Osteoblast (primary cell): ENCODE results near the gene ING2. TPM values are rescaled to one million over a fixed set of nuclear protein-coding genes. Genes with fewer than 3 reads are reported as not detected.
"Not testable (repeated sequence)": the region's sequence is repeated elsewhere in the genome, so short reads cannot be mapped to it uniquely, and the experiment has no call there.

Experiments used
- DNase-seq: peaks from one replicate; pipeline ENCODE4 v3.0.0; 2011; ENCODE audit warnings: low spot score, mixed read lengths; ENCODE audit not compliant: insufficient read length; ENCODE audit errors: missing footprints
- H2AFZ ChIP-seq: 2 replicates; pipeline ENCODE4 v1.6.0; 2011; ENCODE audit warnings: mild to moderate bottlenecking, low read length
- H3K27ac ChIP-seq: 2 replicates; pipeline ENCODE4 v1.5.1; 2011; ENCODE audit warnings: mild to moderate bottlenecking, low read depth, low read length, moderate library complexity
- H3K27me3 ChIP-seq: 2 replicates; pipeline ENCODE4 v1.6.0; 2012; ENCODE audit warnings: mild to moderate bottlenecking, control low read depth, inconsistent platforms, low read length, moderate library complexity; ENCODE audit not compliant: insufficient read depth
- H3K36me3 ChIP-seq: 2 replicates; pipeline ENCODE4 v1.5.1; 2011; ENCODE audit warnings: mild to moderate bottlenecking, low read length, control low read depth, moderate library complexity; ENCODE audit not compliant: insufficient read depth
- H3K4me1 ChIP-seq: 2 replicates; pipeline ENCODE4 v1.5.1; 2011; ENCODE audit warnings: mild to moderate bottlenecking, low read length, control low read depth, moderate library complexity; ENCODE audit not compliant: insufficient read depth
- H3K4me2 ChIP-seq: 2 replicates; pipeline ENCODE4 v1.6.0; 2011; ENCODE audit warnings: mild to moderate bottlenecking, low read length; ENCODE audit not compliant: insufficient read depth
- H3K4me3 ChIP-seq: fragments of 200-600 bp; sonication (generic); 3 replicates; pipeline ENCODE4 v1.5.1; 2012; ENCODE audit warnings: mild to moderate bottlenecking, low read length, inconsistent platforms; ENCODE audit not compliant: insufficient read depth
- H3K79me2 ChIP-seq: 2 replicates; pipeline ENCODE4 v1.6.0; 2012; ENCODE audit warnings: mild to moderate bottlenecking, low read length, control low read depth, inconsistent platforms; ENCODE audit not compliant: insufficient read depth
- H3K9me3 ChIP-seq: 2 replicates; pipeline ENCODE4 v1.5.1; 2011; ENCODE audit warnings: low read depth, low read length, control low read depth
- H4K20me1 ChIP-seq: 2 replicates; pipeline ENCODE4 v1.6.0; 2012; ENCODE audit warnings: mild to moderate bottlenecking, low read length, control low read depth; ENCODE audit not compliant: insufficient read depth
- CTCF ChIP-seq: IDR thresholded peaks from 2 replicates; pipeline ENCODE4 v1.5.1; 2011; ENCODE audit warnings: mild to moderate bottlenecking, low read depth, low read length, moderate library complexity; ENCODE audit errors: extremely low read depth
- total RNA-seq: library from RNA; depleted of rRNA; stranded (reverse); fragments of >200 nt; gene quantifications from 2 replicates; pipeline ENCODE4 v1.2.3, GENCODE V29; 2012

The ING2 gene
- total RNA-seq, 1 donor: 6.2 TPM

DNA sequence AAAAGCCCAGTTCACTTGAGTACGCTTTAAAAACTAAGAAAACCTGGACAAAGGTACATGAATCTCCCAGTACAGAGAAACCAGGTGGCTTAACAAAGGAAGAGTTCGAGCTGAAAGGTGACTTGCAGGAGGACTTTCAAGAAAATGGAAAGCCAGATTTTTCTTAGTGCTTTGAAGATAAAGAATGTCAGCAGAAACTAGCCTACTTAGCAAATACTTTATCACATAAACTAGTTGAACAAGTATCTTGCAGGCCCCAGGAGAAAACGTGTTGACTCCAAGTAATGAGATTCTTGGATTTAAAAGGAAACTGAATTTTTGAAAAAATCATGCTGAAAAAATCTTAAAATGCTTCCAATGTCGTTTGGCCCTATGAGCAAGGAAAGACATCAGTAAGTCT lies 34.0 kb upstream of the ING2 start:
- no peak for TF ChIP-seq CTCF

DNA sequence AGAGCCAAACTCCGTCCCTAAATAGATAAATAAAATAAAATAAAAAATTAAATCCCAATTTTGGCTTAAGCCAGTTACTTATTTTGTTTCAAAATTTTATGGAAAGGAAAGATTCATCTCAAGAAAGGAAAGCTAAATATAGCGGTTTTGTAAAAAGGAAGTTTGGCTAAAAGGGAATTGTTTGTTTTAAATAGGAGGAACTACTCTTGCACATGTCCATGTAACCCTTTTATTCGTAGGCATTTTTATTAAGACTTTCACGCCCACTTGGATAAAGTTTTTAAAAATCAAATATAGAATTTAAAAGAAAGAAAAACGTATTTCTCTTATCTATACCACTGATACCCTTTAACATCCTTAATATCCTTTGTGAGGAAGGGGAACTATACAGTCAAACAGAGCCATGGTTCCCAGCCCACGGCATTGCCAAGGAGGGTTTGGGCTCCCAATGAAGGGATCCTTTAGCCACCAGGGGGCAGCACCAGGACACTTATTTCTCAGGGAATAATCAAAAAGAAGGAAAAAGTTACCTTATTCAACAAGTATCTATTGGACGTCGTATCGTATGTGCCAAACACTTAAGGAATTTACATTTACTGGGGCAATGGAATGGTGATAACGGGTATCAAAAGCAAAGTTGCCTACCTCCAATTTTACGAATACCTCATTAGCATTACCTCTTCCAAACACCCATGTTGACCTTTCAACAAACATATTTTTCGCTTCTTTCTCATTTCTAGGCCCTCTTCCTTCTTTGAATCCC lies 32.7 kb upstream of the ING2 start:
- peak; percentile 73 for DNase-seq
- Histone ChIP-seq H3K4me2 (peak overlapping the region; percentile 25), H3K79me2 (no peaks in the 10 kb centered on the region), H4K20me1 (no peaks in the 10 kb centered on the region), H3K27ac (no peak overlapping the region), H3K4me1 (no peaks in the 10 kb centered on the region), H3K36me3 (no peaks in the 10 kb centered on the region), H2AFZ (peak overlapping the region; percentile 43), H3K27me3 (no peaks in the 10 kb centered on the region), H3K9me3 (no peaks in the 10 kb centered on the region), H3K4me3 (no peak overlapping the region)
- peak; percentile 92 for TF ChIP-seq CTCF

More for the DNA sequence above, 34.0 kb upstream of the ING2 start:
- Histone ChIP-seq H3K27me3 (no peaks in the 10 kb centered on the region), H3K9me3 (no peaks in the 10 kb centered on the region), H3K79me2 (no peaks in the 10 kb centered on the region), H3K4me3 (no peak overlapping the region), H4K20me1 (no peaks in the 10 kb centered on the region), H3K4me1 (no peaks in the 10 kb centered on the region), H3K27ac (no peak overlapping the region), H3K36me3 (no peaks in the 10 kb centered on the region), H2AFZ (no peak overlapping the region), H3K4me2 (no peak overlapping the region)
- DNase-seq: no peak

GRCh38 chr4:183478123-183478522 lies 26.7 kb upstream of the ING2 start:
- Histone ChIP-seq H4K20me1 (no peaks in the 10 kb centered on the region), H3K27ac (no peak overlapping the region), H3K36me3 (no peaks in the 10 kb centered on the region), H3K9me3 (no peaks in the 10 kb centered on the region), H3K27me3 (no peaks in the 10 kb centered on the region), H3K79me2 (no peaks in the 10 kb centered on the region), H2AFZ (peak overlapping the region; percentile 70), H3K4me2 (peak overlapping the region; percentile 63), H3K4me1 (peaks cover 3% of the 10 kb centered on the region), H3K4me3 (peak overlapping the region; percentile 19)
- TF ChIP-seq CTCF: no peak
- no peak for DNase-seq

DNA sequence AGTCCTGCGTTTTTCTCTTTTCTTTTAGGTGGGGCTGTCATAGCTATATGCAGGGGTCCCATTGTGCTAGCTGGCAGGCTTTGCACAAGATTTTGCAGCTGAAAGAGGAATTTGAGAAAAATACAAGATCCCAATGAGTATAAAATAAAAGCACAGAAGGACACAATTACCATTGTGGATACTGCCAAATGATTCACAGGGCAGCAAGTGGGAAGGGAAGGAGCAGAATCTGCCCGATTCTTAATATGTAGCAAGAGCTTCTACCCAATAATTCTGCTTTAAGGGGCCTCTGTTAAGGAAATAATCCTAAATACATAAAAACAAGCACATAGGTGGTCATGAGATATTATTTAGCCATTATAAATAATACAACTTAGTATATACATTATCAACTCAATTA lies 25.9 kb upstream of the ING2 start:
- H3K4me3 ChIP-seq: no peak overlapping the region
- H4K20me1 ChIP-seq: no peaks in the 10 kb centered on the region
- H3K36me3 ChIP-seq: no peaks in the 10 kb centered on the region
- TF ChIP-seq CTCF: no peak
- no peaks in the 10 kb centered on the region for H3K9me3 ChIP-seq
- no peaks in the 10 kb centered on the region for H3K27me3 ChIP-seq
- H3K79me2 ChIP-seq: no peaks in the 10 kb centered on the region
- H3K4me1 ChIP-seq: peaks cover 3% of the 10 kb centered on the region
- no peak for DNase-seq
- H3K27ac ChIP-seq: no peak overlapping the region
- no peak overlapping the region for H2AFZ ChIP-seq
- H3K4me2 ChIP-seq: no peak overlapping the region

DNA sequence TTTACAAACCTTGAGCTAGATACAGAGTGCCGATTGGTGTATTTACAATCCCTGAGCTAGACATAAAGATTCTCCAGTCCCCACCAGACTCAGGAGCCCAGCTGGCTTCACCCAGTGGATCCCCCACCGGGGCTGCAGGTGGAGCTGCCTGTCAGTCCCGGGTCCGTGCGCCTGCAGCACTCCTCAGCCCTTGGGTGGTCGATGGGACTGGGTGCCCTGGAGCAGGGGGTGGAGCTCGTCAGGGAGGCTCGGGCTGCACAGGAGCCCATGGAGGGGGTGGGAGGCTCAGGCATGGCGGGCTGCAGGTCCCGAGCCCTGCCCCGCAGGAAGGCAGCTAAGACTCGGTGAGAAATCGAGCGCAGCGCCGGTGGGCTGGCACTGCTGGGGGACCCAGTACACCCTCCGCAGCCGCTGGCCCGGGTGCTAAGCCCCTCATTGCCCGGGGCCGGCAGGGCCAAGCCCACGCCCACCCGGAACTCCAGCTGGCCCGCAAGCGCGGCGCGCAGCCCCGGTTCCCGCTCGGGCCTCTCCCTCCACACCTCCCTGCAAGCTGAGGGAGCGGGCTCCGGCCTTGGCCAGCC lies 22.3 kb upstream of the ING2 start:
- not testable (repeated sequence) for H3K4me1 ChIP-seq, H3K27me3 ChIP-seq, H3K36me3 ChIP-seq, H4K20me1 ChIP-seq, H3K4me3 ChIP-seq, H3K79me2 ChIP-seq, DNase-seq, H3K27ac ChIP-seq, H3K9me3 ChIP-seq, H2AFZ ChIP-seq, H3K4me2 ChIP-seq
